ENCODE data around the gene SCML2.
A peak's percentile ranks its signal among the peaks of the same experiment; 100 is the strongest.
"Not testable (repeated sequence)": the region's sequence is repeated elsewhere in the genome, so short reads cannot be mapped to it uniquely, and the experiment has no call there.

The SCML2 gene

DNA sequence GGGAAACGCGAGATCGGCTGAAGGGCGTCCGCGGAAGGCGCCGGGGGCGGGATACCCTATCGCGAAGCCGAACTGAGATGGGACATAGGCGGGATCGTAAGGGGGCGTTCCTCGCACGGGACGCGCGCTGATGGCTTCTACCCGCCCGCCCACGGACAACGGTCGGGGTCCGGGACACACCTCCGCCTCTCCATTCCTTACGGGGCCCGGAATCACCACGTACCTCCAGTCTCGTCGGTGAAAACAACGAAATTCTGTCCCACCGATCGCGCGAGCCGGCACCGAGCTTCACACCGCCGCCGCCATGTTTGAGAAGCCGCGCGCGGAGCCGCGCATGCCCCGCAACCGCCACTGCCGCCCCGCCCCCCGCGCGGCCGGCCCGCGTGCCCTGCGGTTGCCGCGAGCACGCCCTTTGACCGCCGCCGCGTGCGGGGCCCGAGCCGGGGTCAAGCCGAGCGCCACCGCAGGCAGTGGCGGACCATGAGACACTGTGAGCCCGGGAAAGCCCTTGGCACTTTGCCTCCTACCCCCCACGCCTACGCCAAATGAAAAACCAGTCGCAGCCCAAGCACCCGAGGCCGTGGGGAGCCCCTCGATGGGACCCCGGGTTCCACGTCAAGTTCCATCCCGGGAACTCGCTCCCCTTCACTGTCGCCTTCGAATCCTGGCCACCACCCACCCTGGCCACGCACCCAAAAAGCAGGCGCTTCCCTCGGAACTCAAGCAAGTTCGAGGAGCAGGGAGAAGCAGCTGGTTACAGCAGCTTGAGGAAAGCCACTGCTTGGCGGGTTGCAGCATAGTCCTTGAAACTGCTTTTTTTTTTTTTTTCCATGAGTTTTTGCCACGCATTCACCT is at the start of gene SCML2:
TSS of gene SCML2 (minus strand) at position 320 of the 855 bp plus-strand sequence. CDS start 20,617 bp downstream, outside the sequence.
- no peak for DNase-seq (ENCODE audit: low spot score)

- no peak for DNase-seq (ENCODE audit: low spot score)
These were observed 47.3 kb upstream of the SCML2 start for GRCh38 chrX:18401848-18402213.

DNA sequence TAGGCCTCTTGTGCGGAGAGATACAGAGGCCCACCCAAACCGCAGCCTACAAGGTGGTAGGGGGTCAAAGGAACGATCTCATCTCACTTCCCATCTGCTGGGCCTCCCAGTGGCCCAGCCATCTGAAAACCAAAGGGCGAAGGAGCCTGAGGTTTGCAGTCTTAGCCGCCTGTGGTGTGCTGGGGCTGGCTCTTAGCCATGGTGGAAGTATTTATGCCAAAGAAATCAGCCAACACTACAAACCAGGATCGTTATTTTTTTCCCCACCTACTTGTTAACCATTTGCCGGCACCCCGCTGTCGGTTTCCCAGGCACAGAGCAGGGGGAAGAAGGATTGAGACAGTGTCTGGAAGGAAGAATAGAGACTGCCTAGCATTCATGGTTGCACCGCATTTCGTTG is 40.0 kb upstream of the SCML2 start:
- DNase-seq (ENCODE audit: low spot score), result no peak

DNA sequence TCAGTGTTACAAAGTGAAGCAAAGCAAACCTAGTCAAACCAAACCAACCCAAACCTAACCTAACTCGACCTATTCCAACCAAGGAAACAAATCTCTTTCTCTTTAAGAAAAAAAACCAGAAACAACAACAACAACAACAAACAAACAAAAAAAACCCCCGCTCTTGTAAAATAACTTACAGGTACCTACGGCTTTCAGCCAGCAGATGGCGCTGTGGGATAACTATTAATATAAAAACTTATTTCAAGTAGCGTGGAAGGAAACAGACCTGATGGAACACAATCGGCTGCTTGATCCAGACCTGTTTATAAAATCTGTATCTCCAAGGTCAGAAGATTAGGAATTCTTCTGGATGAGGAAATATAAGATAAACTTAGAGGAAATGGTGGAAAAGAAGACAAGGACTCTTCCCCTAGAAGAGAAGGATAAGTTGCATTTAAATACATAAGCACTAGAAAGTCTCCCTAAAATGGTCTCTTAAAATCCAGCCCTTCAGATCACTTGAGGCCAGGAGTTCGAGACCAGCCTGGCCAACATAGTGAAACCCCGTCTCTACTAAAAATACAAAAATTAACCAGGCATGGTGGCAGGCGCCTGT is 36.6 kb upstream of the SCML2 start:
- peak; percentile 65 for DNase-seq (ENCODE audit: low spot score)

- DNase-seq (ENCODE audit: low spot score), result no peak
These were observed 35.5 kb upstream of the SCML2 start for GRCh38 chrX:18389966-18390365.

DNA sequence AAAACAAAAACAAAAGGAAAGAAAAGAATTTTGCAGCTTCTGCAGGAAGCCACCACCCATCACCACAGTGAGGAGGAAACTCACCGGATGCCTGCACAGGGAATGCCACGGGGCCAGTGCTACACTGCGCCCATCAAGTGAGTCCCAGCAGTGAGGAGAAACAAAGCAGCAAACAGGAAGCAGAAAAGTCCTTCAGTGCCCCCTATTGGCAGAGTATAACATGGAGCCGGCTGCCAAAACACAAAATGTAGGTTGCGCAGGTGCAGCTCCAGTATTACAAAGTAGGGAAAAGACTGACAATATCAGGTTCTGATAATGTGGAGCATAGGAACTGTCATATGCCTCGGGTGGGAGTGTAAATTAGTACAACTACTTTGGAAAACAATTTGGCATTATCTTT is 23.3 kb upstream of the SCML2 start:
- peak; percentile 23 for DNase-seq (ENCODE audit: low spot score)

- not testable (repeated sequence) for DNase-seq (ENCODE audit: low spot score)
These were observed 20.8 kb upstream of the SCML2 start for GRCh38 chrX:18375131-18375805.

GRCh38 chrX:18369096-18369495 is 14.6 kb upstream of the SCML2 start:
- not testable (repeated sequence) for DNase-seq (ENCODE audit: low spot score)

GRCh38 chrX:18368402-18368801 is 13.9 kb upstream of the SCML2 start:
- no peak for DNase-seq (ENCODE audit: low spot score)

DNA sequence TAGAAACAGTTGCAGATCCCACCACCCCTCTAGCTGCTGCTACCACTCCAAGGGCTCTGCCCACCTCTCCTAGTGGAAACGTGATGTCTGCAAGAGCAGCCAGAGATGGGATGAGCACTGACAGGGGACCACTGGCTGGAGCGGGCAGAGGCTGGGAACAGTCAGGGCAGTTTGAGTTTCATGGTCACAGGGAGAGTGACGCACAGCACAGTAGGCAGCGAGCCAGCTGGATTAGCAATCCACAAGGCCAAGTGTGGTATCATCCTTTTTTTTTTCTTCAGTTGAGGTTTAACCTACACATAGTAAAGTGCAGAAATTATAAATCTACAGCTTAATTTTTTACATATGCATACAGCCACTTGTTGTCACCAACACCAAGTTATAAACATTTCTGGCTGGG is 6.4 kb upstream of the SCML2 start:
- no peak for DNase-seq (ENCODE audit: low spot score)

DNA sequence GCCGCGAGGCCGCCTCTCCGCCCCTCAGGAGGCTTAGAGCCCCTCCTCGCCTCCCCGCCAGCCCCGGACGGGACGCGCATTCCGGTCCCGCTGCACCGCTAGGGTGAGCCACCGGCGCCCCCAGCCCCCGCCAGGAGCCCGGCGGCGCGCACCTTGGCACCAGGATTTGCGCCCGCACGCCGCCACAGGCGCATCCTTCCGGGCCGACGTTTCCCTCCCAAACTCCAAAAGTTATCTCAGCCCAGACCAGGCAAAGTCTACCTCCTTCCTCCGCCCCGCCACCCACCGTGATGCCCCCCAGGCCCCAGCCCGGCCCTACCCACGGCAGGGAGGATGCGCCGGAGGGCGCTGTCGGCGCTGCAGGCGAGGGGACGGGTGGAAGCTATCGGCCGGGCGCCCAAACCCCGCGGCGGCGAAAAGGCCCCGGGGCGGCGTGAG is 538 bp downstream of the SCML2 start:
- no peak for DNase-seq (ENCODE audit: low spot score)

GRCh38 chrX:18351784-18352183 is 2.7 kb downstream of the SCML2 start:
- DNase-seq (ENCODE audit: low spot score), result no peak

GRCh38 chrX:18348047-18348446 is 6.4 kb downstream of the SCML2 start:
- DNase-seq (ENCODE audit: low spot score), result no peak

- DNase-seq (ENCODE audit: low spot score), result no peak
These were observed 45.1 kb downstream of the SCML2 start for GRCh38 chrX:18309401-18309800.

GRCh38 chrX:18297251-18297650 is 57.2 kb downstream of the SCML2 start:
- no peak for DNase-seq (ENCODE audit: low spot score)

- DNase-seq (ENCODE audit: low spot score), result no peak
These were observed 59.6 kb downstream of the SCML2 start for GRCh38 chrX:18294893-18295292.

- no peak for DNase-seq (ENCODE audit: low spot score)
These were observed 63.4 kb downstream of the SCML2 start for GRCh38 chrX:18291006-18291545.

- DNase-seq (ENCODE audit: low spot score), result no peak
These were observed 64.3 kb downstream of the SCML2 start for GRCh38 chrX:18290200-18290599.

GRCh38 chrX:18288716-18289115 is 65.8 kb downstream of the SCML2 start:
- no peak for DNase-seq (ENCODE audit: low spot score)

- DNase-seq (ENCODE audit: low spot score), result no peak
These were observed 68.1 kb downstream of the SCML2 start for GRCh38 chrX:18286322-18286831.

DNA sequence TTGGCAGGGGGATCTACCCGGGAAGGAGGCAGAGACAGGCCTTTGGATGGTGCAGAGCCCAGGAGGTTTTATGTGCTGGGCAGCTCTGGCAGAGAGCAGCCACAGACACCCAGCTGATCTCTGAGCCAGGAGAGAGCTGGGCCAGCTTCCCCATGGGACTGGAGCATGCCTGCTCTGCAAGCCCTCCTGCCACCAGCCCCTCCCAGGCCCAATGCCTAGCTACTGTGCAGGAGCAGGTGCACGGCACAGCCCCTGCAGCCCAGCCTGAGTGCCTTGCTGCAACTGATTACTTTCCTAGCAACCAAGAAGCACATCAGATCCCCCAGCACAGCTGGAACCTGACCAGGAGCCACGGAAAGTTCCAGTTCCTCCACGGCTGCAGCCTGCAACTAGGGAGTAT is 76.0 kb downstream of the SCML2 start:
- no peak for DNase-seq (ENCODE audit: low spot score)

DNA sequence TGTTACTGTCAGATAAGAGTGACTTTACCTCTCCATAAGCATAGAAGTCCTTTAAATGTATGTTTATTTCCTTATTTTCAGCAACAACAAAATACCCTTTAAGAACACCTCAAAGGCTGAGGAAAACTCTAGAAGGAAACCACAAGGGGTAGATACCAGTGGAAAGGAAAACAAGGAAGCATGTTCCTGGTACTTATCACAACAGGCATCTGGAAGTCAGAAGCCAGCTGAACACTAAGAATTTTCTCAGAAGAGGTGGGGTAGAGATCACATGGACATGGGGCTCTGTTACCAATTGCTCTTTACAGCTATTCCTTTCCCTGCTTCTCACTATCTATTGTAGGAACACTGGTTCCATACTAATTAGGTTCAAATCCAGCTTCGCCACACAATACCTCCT is 82.3 kb downstream of the SCML2 start:
- DNase-seq (ENCODE audit: low spot score), result no peak

GRCh38 chrX:18271725-18272124 is 82.8 kb downstream of the SCML2 start:
- DNase-seq (ENCODE audit: low spot score), result no peak
